ENCODE measurements around the gene DPYD.

The DPYD gene

DNA sequence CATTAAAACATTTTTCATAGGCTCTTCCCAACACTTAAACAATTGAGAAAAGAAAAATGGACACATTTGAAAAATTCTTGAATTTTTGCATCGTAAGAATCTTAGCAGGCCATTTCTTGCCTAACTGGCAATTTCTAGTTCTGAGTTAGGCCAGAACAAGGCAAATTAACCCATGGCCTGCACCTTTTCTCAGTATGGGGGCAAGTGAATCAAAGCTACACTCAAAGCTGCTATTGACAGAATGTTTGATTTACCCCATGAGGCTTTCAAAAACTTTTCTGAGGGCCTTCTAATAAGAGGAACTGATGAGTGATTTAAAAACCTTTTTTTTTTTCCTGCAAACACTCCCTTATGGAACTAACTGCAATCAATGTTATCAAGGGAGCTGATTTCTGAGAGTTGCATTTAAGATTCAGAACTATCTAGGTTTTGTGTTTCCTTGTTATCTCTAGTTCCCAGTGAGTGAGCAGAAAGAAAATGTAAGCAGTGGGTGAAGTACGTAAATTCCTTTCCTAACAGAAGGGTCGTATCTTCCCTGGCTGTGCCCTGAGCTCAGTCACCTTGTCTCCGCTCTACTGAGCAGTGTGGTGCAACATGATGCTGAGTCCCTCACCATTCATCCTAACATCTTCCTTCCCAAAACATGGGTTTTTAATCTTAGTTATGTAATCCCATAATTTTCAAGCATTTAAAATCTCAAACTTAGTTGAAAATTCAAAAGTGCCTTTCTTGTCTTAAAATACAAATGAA, 353.7 kb downstream of the DPYD start:
- Mint-ChIP-seq H3K27me3 (no peaks in the 10 kb centered on the region), H3K9me3 (no peaks in the 10 kb centered on the region), H3K4me1 (no peaks in the 10 kb centered on the region), H3K36me3 (no peaks in the 10 kb centered on the region), H3K4me3 (no peak overlapping the region), H3K27ac (no peak overlapping the region)
- no peak for ATAC-seq

- H3K4me1 Mint-ChIP-seq = no peaks in the 10 kb centered on the region
- no peaks in the 10 kb centered on the region for H3K27me3 Mint-ChIP-seq
- H3K36me3 Mint-ChIP-seq = no peaks in the 10 kb centered on the region
- ATAC-seq = no peak
- no peak overlapping the region for H3K4me3 Mint-ChIP-seq
- no peaks in the 10 kb centered on the region for H3K9me3 Mint-ChIP-seq
- H3K27ac Mint-ChIP-seq = no peak overlapping the region
Observed at GRCh38 chr1:97565886-97566285, 354.9 kb downstream of the DPYD start.

DNA sequence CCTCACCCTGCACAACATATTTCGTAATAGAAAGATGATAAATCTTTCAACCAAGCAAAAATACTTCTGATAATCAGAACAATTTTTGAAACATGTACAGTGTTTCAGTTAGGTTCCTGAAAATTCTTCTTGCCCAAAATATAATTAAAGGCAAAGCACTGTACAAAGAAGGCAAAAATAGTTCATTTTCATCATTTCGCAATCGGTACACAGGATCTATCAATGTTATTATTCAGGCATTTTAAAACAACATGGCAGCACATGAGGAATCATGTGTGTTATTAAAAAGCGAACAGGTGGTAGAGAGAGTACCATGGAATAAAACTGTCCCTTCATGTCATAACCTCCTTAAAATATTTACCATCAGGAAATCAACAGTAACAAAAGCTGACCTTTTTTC, 356.9 kb downstream of the DPYD start:
- Mint-ChIP-seq H3K4me1 (no peaks in the 10 kb centered on the region), H3K9me3 (no peaks in the 10 kb centered on the region), H3K36me3 (no peaks in the 10 kb centered on the region), H3K4me3 (no peak overlapping the region), H3K27me3 (no peaks in the 10 kb centered on the region), H3K27ac (no peak overlapping the region)
- no peak for ATAC-seq

GRCh38 chr1:97562081-97562480, 358.8 kb downstream of the DPYD start:
- Mint-ChIP-seq H3K27ac (no peak overlapping the region), H3K4me3 (no peak overlapping the region), H3K9me3 (no peaks in the 10 kb centered on the region), H3K36me3 (no peaks in the 10 kb centered on the region), H3K4me1 (no peaks in the 10 kb centered on the region), H3K27me3 (no peaks in the 10 kb centered on the region)
- ATAC-seq = no peak

DNA sequence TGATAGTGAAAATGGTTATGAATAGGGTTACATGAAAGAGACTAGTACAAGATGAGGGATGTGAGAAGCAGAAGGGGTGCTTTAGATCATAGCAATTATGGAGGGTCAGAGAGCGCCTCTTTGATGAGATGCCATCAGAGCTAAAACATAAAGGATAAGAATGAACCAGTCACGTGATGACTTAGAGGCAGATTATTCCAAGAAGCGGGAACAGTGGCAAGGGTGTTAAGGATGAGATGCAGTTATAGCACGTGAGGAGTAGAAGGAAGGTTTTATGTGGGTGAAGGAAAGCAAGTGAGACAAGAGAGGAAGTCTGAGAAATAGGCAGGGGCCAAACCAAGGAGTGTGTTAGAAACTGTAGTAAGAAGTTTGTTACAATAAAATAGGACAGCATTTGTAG, 360.1 kb downstream of the DPYD start:
- no peak for ATAC-seq
- Mint-ChIP-seq H3K4me1 (no peaks in the 10 kb centered on the region), H3K27me3 (no peaks in the 10 kb centered on the region), H3K4me3 (no peak overlapping the region), H3K36me3 (no peaks in the 10 kb centered on the region), H3K27ac (no peak overlapping the region), H3K9me3 (no peaks in the 10 kb centered on the region)

DNA sequence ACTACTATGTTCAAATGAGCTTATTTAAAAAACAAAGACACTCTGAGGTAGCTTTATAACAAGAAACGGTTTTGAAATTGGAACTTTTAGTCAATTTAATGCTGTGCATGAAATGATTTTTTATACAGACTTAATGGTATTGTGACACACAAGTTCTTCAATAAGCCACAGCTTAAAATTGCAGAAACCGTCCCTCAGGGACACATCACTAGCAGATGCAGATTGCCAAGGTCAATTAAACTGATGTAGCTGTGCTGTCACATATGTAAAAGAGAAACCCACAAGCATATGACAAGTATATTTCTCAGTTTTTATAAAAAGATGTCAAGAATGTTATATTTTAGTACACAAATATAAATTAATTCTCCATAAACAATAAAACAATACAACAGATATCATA, 366.9 kb downstream of the DPYD start:
- Mint-ChIP-seq H3K4me1 (no peaks in the 10 kb centered on the region), H3K27ac (no peak overlapping the region), H3K27me3 (no peaks in the 10 kb centered on the region), H3K36me3 (no peaks in the 10 kb centered on the region), H3K9me3 (no peaks in the 10 kb centered on the region), H3K4me3 (no peak overlapping the region)
- ATAC-seq = no peak

DNA sequence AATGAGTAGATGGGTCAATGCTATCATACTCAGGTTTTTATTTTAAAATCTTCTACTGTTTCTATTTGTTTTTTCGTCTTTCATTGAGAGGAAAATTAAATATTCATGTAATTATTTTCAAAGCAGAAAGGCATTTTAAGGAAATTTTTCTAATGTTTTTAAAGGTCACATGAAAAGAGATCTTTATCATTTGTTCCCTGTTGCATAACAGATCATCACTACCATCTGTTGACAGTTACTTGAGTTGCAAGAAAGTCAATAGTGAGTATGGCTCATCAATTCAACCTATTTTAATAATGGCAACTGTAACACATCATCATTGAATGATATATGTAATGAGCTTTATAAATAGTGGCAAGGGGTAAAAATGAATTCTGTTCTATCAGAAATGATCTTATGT, 369.7 kb downstream of the DPYD start:
- no peak for ATAC-seq
- H3K36me3 Mint-ChIP-seq = no peaks in the 10 kb centered on the region
- H3K27me3 Mint-ChIP-seq = no peaks in the 10 kb centered on the region
- no peak overlapping the region for H3K27ac Mint-ChIP-seq
- H3K4me3 Mint-ChIP-seq = no peak overlapping the region
- H3K4me1 Mint-ChIP-seq = no peaks in the 10 kb centered on the region
- H3K9me3 Mint-ChIP-seq = no peaks in the 10 kb centered on the region

GRCh38 chr1:97545446-97545845, 375.4 kb downstream of the DPYD start:
- no peak for ATAC-seq
- H3K36me3 Mint-ChIP-seq = no peaks in the 10 kb centered on the region
- H3K27me3 Mint-ChIP-seq = no peaks in the 10 kb centered on the region
- no peaks in the 10 kb centered on the region for H3K4me1 Mint-ChIP-seq
- H3K4me3 Mint-ChIP-seq = no peak overlapping the region
- no peaks in the 10 kb centered on the region for H3K9me3 Mint-ChIP-seq
- no peak overlapping the region for H3K27ac Mint-ChIP-seq

- no peaks in the 10 kb centered on the region for H3K9me3 Mint-ChIP-seq
- H3K27me3 Mint-ChIP-seq = no peaks in the 10 kb centered on the region
- no peaks in the 10 kb centered on the region for H3K4me1 Mint-ChIP-seq
- H3K36me3 Mint-ChIP-seq = no peaks in the 10 kb centered on the region
- no peak overlapping the region for H3K27ac Mint-ChIP-seq
- no peak overlapping the region for H3K4me3 Mint-ChIP-seq
- no peak for ATAC-seq
Observed at GRCh38 chr1:97540346-97540888, 380.4 kb downstream of the DPYD start.

DNA sequence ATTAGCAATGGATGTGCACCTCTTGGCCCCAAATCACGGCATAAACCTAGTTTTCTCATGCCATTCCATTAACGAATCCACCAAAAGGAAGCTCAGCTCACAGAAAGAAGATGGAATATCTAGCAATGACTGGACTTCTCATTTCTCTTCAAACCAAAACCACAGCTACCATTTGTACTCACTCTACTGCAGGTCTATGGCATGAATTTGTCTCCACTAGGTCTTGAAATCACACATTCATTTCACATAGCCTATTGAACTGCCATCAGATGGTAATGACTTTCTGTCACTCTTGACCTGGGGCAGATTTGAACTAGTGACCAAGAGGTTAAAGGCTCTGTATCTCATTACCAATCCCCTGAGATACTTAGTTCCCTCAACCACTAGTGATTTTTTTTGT, 382.7 kb downstream of the DPYD start:
- H3K27me3 Mint-ChIP-seq = no peaks in the 10 kb centered on the region
- no peaks in the 10 kb centered on the region for H3K36me3 Mint-ChIP-seq
- no peaks in the 10 kb centered on the region for H3K9me3 Mint-ChIP-seq
- ATAC-seq = no peak
- no peaks in the 10 kb centered on the region for H3K4me1 Mint-ChIP-seq
- no peak overlapping the region for H3K27ac Mint-ChIP-seq
- H3K4me3 Mint-ChIP-seq = no peak overlapping the region

DNA sequence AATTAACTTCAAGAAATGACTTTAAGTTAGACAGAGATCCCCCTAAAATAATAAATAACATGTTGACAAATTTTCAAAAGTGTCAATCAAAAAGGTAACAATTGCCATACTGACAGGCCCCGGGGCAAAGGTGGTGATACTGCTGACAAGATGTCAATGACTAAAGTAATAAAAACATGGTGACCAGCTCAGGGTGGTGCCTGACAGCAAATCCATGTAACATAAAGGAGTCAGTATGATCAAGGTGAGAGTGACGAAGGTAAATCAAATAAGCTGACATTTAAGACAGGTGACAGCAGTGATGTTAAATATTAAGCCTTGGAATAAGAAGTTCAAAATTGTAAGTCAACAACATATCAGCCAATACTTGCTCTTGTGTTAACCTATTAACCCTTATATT, 387.5 kb downstream of the DPYD start:
- Mint-ChIP-seq H3K4me1 (no peaks in the 10 kb centered on the region), H3K27me3 (no peaks in the 10 kb centered on the region), H3K4me3 (no peak overlapping the region), H3K9me3 (peaks cover 8% of the 10 kb centered on the region), H3K27ac (no peak overlapping the region), H3K36me3 (peaks cover 5% of the 10 kb centered on the region)
- ATAC-seq = no peak

DNA sequence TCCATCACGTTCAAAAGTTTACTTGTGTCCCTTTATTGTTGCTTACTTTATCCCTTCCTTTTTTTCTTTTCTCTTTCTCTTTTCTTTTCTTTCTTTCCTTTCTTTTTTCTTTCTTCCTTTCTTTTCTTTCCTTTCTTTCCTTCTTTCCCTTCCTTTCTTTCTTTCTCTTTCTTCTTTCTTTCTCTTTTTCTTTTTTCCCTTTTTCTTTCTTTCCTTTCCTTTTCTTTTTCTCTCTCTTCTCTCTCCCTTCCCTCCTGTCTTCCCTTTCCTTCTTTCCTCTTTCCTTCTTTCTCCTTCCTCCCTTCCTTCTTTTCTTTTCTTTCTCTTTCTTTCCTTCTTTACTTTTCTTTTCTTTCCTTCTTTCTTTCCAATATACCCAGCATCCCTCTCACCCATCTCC, 391.2 kb downstream of the DPYD start:
- Mint-ChIP-seq H3K27me3 (no peaks in the 10 kb centered on the region), H3K9me3 (peaks cover 11% of the 10 kb centered on the region), H3K36me3 (peaks cover 5% of the 10 kb centered on the region), H3K27ac (no peak overlapping the region), H3K4me1 (no peaks in the 10 kb centered on the region), H3K4me3 (no peak overlapping the region)
- ATAC-seq = no peak

DNA sequence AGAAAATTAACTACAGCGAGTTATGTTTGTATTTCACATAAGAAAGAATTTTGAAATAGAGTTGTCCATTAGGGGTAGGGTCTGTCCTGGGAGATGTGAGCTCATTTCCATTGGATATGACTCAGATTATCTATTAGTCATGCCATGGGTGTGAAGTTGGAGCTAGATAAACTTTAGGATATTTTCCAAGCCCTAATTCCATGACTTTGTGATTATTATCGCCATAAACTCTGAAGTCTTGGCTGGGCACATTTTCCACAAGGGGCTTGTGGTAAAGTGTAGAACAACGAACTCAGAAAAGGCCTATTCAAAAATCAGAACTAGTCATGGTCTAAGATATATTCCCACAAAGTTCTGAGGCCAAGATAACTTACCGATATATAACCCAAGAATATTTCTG, 396.6 kb downstream of the DPYD start:
- ATAC-seq = no peak
- Mint-ChIP-seq H3K4me3 (no peak overlapping the region), H3K4me1 (no peaks in the 10 kb centered on the region), H3K27me3 (no peaks in the 10 kb centered on the region), H3K36me3 (peaks cover 12% of the 10 kb centered on the region), H3K27ac (no peak overlapping the region), H3K9me3 (peaks cover 16% of the 10 kb centered on the region)

DNA sequence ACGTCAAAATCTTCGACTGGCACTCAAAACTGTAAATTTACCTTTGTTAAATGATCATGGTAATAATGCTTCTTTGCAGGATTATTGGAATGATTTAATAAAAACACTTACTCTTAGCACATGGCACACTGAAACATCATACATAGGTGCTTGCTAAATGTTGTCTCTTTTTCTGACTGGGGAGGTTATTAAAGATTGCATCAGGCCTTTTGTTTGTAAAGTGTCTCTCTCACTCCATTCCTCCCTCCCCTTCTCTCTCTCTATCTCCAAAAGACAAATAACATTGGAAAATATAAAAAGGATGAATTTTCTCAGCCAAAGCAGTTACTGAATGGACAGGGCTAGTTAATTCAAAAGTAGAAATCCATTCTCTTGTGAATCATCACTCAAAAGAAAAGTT, 404.2 kb downstream of the DPYD start:
- H3K4me3 Mint-ChIP-seq = no peak overlapping the region
- H3K4me1 Mint-ChIP-seq = no peaks in the 10 kb centered on the region
- ATAC-seq = no peak
- H3K36me3 Mint-ChIP-seq = peaks cover 7% of the 10 kb centered on the region
- no peak overlapping the region for H3K27ac Mint-ChIP-seq
- peaks cover 10% of the 10 kb centered on the region for H3K9me3 Mint-ChIP-seq
- H3K27me3 Mint-ChIP-seq = no peaks in the 10 kb centered on the region

- Mint-ChIP-seq H3K4me1 (no peaks in the 10 kb centered on the region), H3K27ac (no peak overlapping the region), H3K9me3 (peaks cover 2% of the 10 kb centered on the region), H3K4me3 (no peak overlapping the region), H3K27me3 (no peaks in the 10 kb centered on the region), H3K36me3 (no peaks in the 10 kb centered on the region)
- ATAC-seq = no peak
Observed at GRCh38 chr1:97508653-97509218, 412.1 kb downstream of the DPYD start.

DNA sequence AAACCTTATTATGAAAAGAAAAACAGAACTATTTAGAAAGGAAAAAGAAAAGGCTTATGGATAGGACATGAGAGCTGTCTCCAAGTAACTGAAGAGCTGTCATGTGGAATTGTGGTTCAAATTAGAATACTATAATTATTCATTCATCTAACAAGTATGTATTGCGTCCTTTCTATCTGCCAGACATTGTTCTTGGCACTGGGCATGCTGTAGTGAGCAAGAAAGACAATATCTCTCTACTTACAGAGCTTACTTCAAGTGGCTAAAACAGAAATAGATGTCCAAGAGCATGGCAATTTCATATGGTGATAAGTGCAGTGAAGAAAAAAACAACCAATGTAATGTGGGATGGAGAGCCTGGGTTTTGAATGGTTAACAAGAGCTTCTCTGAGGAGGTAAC, 413.0 kb downstream of the DPYD start:
- Mint-ChIP-seq H3K4me1 (no peaks in the 10 kb centered on the region), H3K9me3 (peaks cover 2% of the 10 kb centered on the region), H3K36me3 (no peaks in the 10 kb centered on the region), H3K4me3 (no peak overlapping the region), H3K27me3 (no peaks in the 10 kb centered on the region), H3K27ac (no peak overlapping the region)
- no peak for ATAC-seq

Measured in stimulated activated memory B cell treated with anti-CD40 and anti-IgM and Interleukin-4, amounts not matched to agents 10 μg/mL and 1 μg/mL and 100 μg/mL, for 72 hours (primary cell).